Immature natural killer cell (primary cell): ENCODE measurements around the gene TEDDM1. TPM values are rescaled to one million over a fixed set of nuclear protein-coding genes. Genes with fewer than 3 reads are reported as not detected.
A peak's percentile ranks its signal among the peaks of the same experiment; 100 is the strongest.

Experiments used
- DNase-seq, 3 donors: peaks; one replicate each; pipeline ENCODE4 v3.0.0; 2022; ENCODE audit warnings: mixed read lengths in 1 of 3
- H3K27ac Mint-ChIP-seq, 6 donors: one replicate each; pipeline ENCODE4 v1.8.0; 2020; ENCODE audit warnings: mixed read lengths in 6 of 6, mild to moderate bottlenecking in 5 of 6, inconsistent platforms in 4 of 6, moderate library complexity in 3 of 6
- H3K27me3 Mint-ChIP-seq, 3 donors: one replicate each; pipeline ENCODE4 v1.8.0; 2020 to 2021; ENCODE audit warnings: low read depth in 3 of 3, mild to moderate bottlenecking in 3 of 3, mixed read lengths in 3 of 3, moderate library complexity in 3 of 3, inconsistent platforms in 1 of 3
- H3K36me3 Mint-ChIP-seq, 3 donors: one replicate each; pipeline ENCODE4 v1.8.0; 2020; ENCODE audit warnings: mixed read lengths in 3 of 3, inconsistent platforms in 2 of 3, mild to moderate bottlenecking in 2 of 3
- H3K4me1 Mint-ChIP-seq, 2 donors: one replicate each; pipeline ENCODE4 v1.8.0; 2020; ENCODE audit warnings: inconsistent platforms in 2 of 2, mild to moderate bottlenecking in 2 of 2, mixed read lengths in 2 of 2, moderate library complexity in 1 of 2
- H3K4me3 Mint-ChIP-seq, 5 donors: one replicate each; pipeline ENCODE4 v1.8.0; 2020; ENCODE audit warnings: mild to moderate bottlenecking in 5 of 5, mixed read lengths in 5 of 5, inconsistent platforms in 3 of 5, moderate library complexity in 3 of 5
- H3K9me3 Mint-ChIP-seq, 6 donors: one replicate each; pipeline ENCODE4 v1.8.0; 2020; ENCODE audit warnings: mild to moderate bottlenecking in 6 of 6, mixed read lengths in 6 of 6, inconsistent platforms in 4 of 6, moderate library complexity in 3 of 6
- polyA plus RNA-seq, 3 donors: library from polyadenylated mRNA; unstranded; fragments of 300-500 nt; fragmentation: Illumina TruSeq; gene quantifications; one replicate each; pipeline ENCODE4 v1.2.3, GENCODE V29; 2021

The TEDDM1 gene
- polyA plus RNA-seq, 3 donors from 2014 or later: 0.09 TPM; not detected in 2

- peaks cover 0 to 4% (median 0%) of the 10 kb centered on the region in 3 donors for H3K27me3 Mint-ChIP-seq
- peak in 1 of 3 donors; percentile 18 for DNase-seq
- peak overlapping the region in 2 of 6 donors; percentile 51 to 83 for H3K27ac Mint-ChIP-seq
- no peaks in the 10 kb centered on the region for H3K36me3 Mint-ChIP-seq
- H3K4me3 Mint-ChIP-seq: peak overlapping the region in 1 of 5 donors; percentile 65
- no peaks in the 10 kb centered on the region for H3K9me3 Mint-ChIP-seq
- peaks cover 7 to 13% of the 10 kb centered on the region in 2 donors for H3K4me1 Mint-ChIP-seq
Observed at GRCh38 chr1:182426442-182427430, 26.3 kb upstream of the TEDDM1 start.

GRCh38 chr1:182415789-182416188 lies 15.3 kb upstream of the TEDDM1 start:
- no peaks in the 10 kb centered on the region for H3K36me3 Mint-ChIP-seq
- no peaks in the 10 kb centered on the region for H3K4me1 Mint-ChIP-seq
- no peak overlapping the region for H3K27ac Mint-ChIP-seq
- H3K27me3 Mint-ChIP-seq: peaks cover 3 to 10% (median 5%) of the 10 kb centered on the region in 3 donors
- DNase-seq: no peak
- peaks cover 0 to 3% (median 0%) of the 10 kb centered on the region in 6 donors for H3K9me3 Mint-ChIP-seq
- H3K4me3 Mint-ChIP-seq: no peak overlapping the region

- Mint-ChIP-seq H3K36me3 (no peaks in the 10 kb centered on the region), H3K9me3 (peaks cover 0 to 3% (median 0%) of the 10 kb centered on the region in 6 donors), H3K27ac (no peak overlapping the region), H3K4me3 (no peak overlapping the region), H3K4me1 (no peaks in the 10 kb centered on the region), H3K27me3 (peaks cover 3 to 11% (median 5%) of the 10 kb centered on the region in 3 donors)
- no peak for DNase-seq
Observed at GRCh38 chr1:182413969-182414368, 13.5 kb upstream of the TEDDM1 start.

GRCh38 chr1:182413486-182413885 lies 13.0 kb upstream of the TEDDM1 start:
- Mint-ChIP-seq H3K27me3 (peaks cover 3 to 7% (median 5%) of the 10 kb centered on the region in 3 donors), H3K36me3 (no peaks in the 10 kb centered on the region), H3K4me3 (no peak overlapping the region), H3K9me3 (peaks cover 0 to 3% (median 0%) of the 10 kb centered on the region in 6 donors), H3K4me1 (no peaks in the 10 kb centered on the region), H3K27ac (no peak overlapping the region)
- no peak for DNase-seq

- Mint-ChIP-seq H3K4me3 (no peak overlapping the region), H3K4me1 (no peaks in the 10 kb centered on the region), H3K27me3 (peaks cover 8 to 12% (median 10%) of the 10 kb centered on the region in 3 donors), H3K36me3 (no peaks in the 10 kb centered on the region), H3K27ac (no peak overlapping the region), H3K9me3 (peaks cover 0 to 3% (median 0%) of the 10 kb centered on the region in 6 donors)
- no peak for DNase-seq
Observed at GRCh38 chr1:182410620-182411273, 10.3 kb upstream of the TEDDM1 start.

GRCh38 chr1:182410138-182410537 lies 9.7 kb upstream of the TEDDM1 start:
- Mint-ChIP-seq H3K9me3 (peaks cover 0 to 3% (median 0%) of the 10 kb centered on the region in 6 donors), H3K27ac (no peak overlapping the region), H3K27me3 (peaks cover 8 to 16% (median 12%) of the 10 kb centered on the region in 3 donors), H3K4me1 (no peaks in the 10 kb centered on the region), H3K36me3 (no peaks in the 10 kb centered on the region), H3K4me3 (no peak overlapping the region)
- no peak for DNase-seq

- Mint-ChIP-seq H3K9me3 (no peaks in the 10 kb centered on the region), H3K27ac (no peak overlapping the region), H3K4me1 (no peaks in the 10 kb centered on the region), H3K4me3 (no peak overlapping the region), H3K36me3 (no peaks in the 10 kb centered on the region), H3K27me3 (peaks cover 8 to 19% (median 13%) of the 10 kb centered on the region in 3 donors)
- no peak for DNase-seq
Observed at GRCh38 chr1:182408435-182409075, 8.1 kb upstream of the TEDDM1 start.

GRCh38 chr1:182407724-182408123 lies 7.3 kb upstream of the TEDDM1 start:
- no peak overlapping the region for H3K4me3 Mint-ChIP-seq
- H3K9me3 Mint-ChIP-seq: no peaks in the 10 kb centered on the region
- H3K36me3 Mint-ChIP-seq: no peaks in the 10 kb centered on the region
- no peak for DNase-seq
- no peaks in the 10 kb centered on the region for H3K4me1 Mint-ChIP-seq
- no peak overlapping the region for H3K27ac Mint-ChIP-seq
- peaks cover 8 to 20% (median 13%) of the 10 kb centered on the region in 3 donors for H3K27me3 Mint-ChIP-seq

- Mint-ChIP-seq H3K9me3 (no peaks in the 10 kb centered on the region), H3K4me3 (no peak overlapping the region), H3K36me3 (no peaks in the 10 kb centered on the region), H3K27ac (no peak overlapping the region), H3K27me3 (peaks cover 8 to 20% (median 13%) of the 10 kb centered on the region in 3 donors), H3K4me1 (no peaks in the 10 kb centered on the region)
- no peak for DNase-seq
Observed at GRCh38 chr1:182406012-182406411, 5.5 kb upstream of the TEDDM1 start.

GRCh38 chr1:182405578-182405977 lies 5.1 kb upstream of the TEDDM1 start:
- H3K9me3 Mint-ChIP-seq: no peaks in the 10 kb centered on the region
- H3K27ac Mint-ChIP-seq: no peak overlapping the region

GRCh38 chr1:182404781-182405180 lies 4.3 kb upstream of the TEDDM1 start:
- Mint-ChIP-seq H3K27ac (no peak overlapping the region), H3K4me1 (no peaks in the 10 kb centered on the region), H3K4me3 (no peak overlapping the region), H3K27me3 (peaks cover 8 to 20% (median 11%) of the 10 kb centered on the region in 3 donors), H3K36me3 (no peaks in the 10 kb centered on the region), H3K9me3 (no peaks in the 10 kb centered on the region)
- DNase-seq: no peak

More at GRCh38 chr1:182405578-182405977, 5.1 kb upstream of the TEDDM1 start:
- no peaks in the 10 kb centered on the region for H3K4me1 Mint-ChIP-seq
- H3K4me3 Mint-ChIP-seq: no peak overlapping the region
- H3K27me3 Mint-ChIP-seq: peaks cover 8 to 20% (median 11%) of the 10 kb centered on the region in 3 donors
- no peaks in the 10 kb centered on the region for H3K36me3 Mint-ChIP-seq
- DNase-seq: no peak

GRCh38 chr1:182397653-182398393 lies 2.6 kb downstream of the TEDDM1 start:
- no peak for DNase-seq
- H3K27ac Mint-ChIP-seq: peak overlapping the region in 1 of 6 donors; percentile 63
- no peaks in the 10 kb centered on the region for H3K36me3 Mint-ChIP-seq
- H3K4me3 Mint-ChIP-seq: no peak overlapping the region
- H3K4me1 Mint-ChIP-seq: peaks cover 3 to 9% of the 10 kb centered on the region in 2 donors
- H3K9me3 Mint-ChIP-seq: no peaks in the 10 kb centered on the region
- peaks cover 0 to 5% (median 4%) of the 10 kb centered on the region in 3 donors for H3K27me3 Mint-ChIP-seq

- no peak overlapping the region for H3K27ac Mint-ChIP-seq
- no peak overlapping the region for H3K4me3 Mint-ChIP-seq
- no peaks in the 10 kb centered on the region for H3K9me3 Mint-ChIP-seq
- DNase-seq: no peak
- H3K36me3 Mint-ChIP-seq: no peaks in the 10 kb centered on the region
- peaks cover 11 to 14% of the 10 kb centered on the region in 2 donors for H3K4me1 Mint-ChIP-seq
- peaks cover 4 to 9% (median 5%) of the 10 kb centered on the region in 3 donors for H3K27me3 Mint-ChIP-seq
Observed at GRCh38 chr1:182395906-182396305, 4.6 kb downstream of the TEDDM1 start.
